ENCODE measurements around the gene LPCAT2.

LPCAT2 gene

GRCh38 chr16:55467898-55468297, 41.0 kb upstream of the LPCAT2 start:
- peak in 1 of 2 donors; percentile 57 for DNase-seq
- Histone ChIP-seq H3K27ac (no peak overlapping the region), H3K4me1 (peaks cover 0 to 21% (median 11%) of the 10 kb centered on the region in 4 donors), H3K4me3 (no peak overlapping the region), H3K9me3 (no peaks in the 10 kb centered on the region), H3K36me3 (no peaks in the 10 kb centered on the region), H3K27me3 (no peaks in the 10 kb centered on the region)
- intact Hi-C loops (cut with DNase I; ENCODE audit: low total_unique reads): loop anchor here (5.0 kb wide), 1 partner anchor 374 kb away; no protein-coding TSS in a partner anchor
- TF ChIP-seq CTCF (IDR thresholded peaks at IDR 0.05): no peak

- Histone ChIP-seq H3K9me3 (no peaks in the 10 kb centered on the region), H3K27ac (no peak overlapping the region), H3K27me3 (no peaks in the 10 kb centered on the region), H3K4me1 (peaks cover 0 to 21% (median 11%) of the 10 kb centered on the region in 4 donors), H3K36me3 (no peaks in the 10 kb centered on the region), H3K4me3 (no peak overlapping the region)
- peak in 1 of 2 donors; percentile 47 for DNase-seq
- intact Hi-C loops (cut with DNase I; ENCODE audit: low total_unique reads): loop anchor here (5.0 kb wide), 1 partner anchor 374 kb away; no protein-coding TSS in a partner anchor
- TF ChIP-seq CTCF (IDR thresholded peaks at IDR 0.05): no peak
Measured at GRCh38 chr16:55468352-55468990, 40.4 kb upstream of the LPCAT2 start.

GRCh38 chr16:55469821-55470532, 38.9 kb upstream of the LPCAT2 start:
- Histone ChIP-seq H3K4me3 (no peak overlapping the region), H3K27ac (peak overlapping the region; percentile 27 to 62), H3K36me3 (no peaks in the 10 kb centered on the region), H3K4me1 (peaks cover 0 to 21% (median 11%) of the 10 kb centered on the region in 4 donors), H3K27me3 (no peaks in the 10 kb centered on the region), H3K9me3 (no peaks in the 10 kb centered on the region)
- TF ChIP-seq CTCF (IDR thresholded peaks at IDR 0.05): no peak
- DNase-seq: peak in 1 of 2 donors; percentile 62
- intact Hi-C loops (cut with DNase I; ENCODE audit: low total_unique reads): loop anchor here (5.0 kb wide), 1 partner anchor 372 kb away; no protein-coding TSS in a partner anchor

GRCh38 chr16:55470533-55471371, 38.1 kb upstream of the LPCAT2 start:
- H3K27me3 ChIP-seq: no peaks in the 10 kb centered on the region
- no peaks in the 10 kb centered on the region for H3K9me3 ChIP-seq
- peaks cover 0 to 27% (median 11%) of the 10 kb centered on the region in 4 donors for H3K4me1 ChIP-seq
- peak in 1 of 2 donors; percentile 76 for DNase-seq
- H3K36me3 ChIP-seq: no peaks in the 10 kb centered on the region
- intact Hi-C loops (cut with DNase I; ENCODE audit: low total_unique reads): no loop called here
- peak overlapping the region; percentile 27 to 62 for H3K27ac ChIP-seq
- no peak overlapping the region for H3K4me3 ChIP-seq
- TF ChIP-seq CTCF (IDR thresholded peaks at IDR 0.05): no peak

GRCh38 chr16:55471448-55472097, 37.3 kb upstream of the LPCAT2 start:
- Histone ChIP-seq H3K36me3 (no peaks in the 10 kb centered on the region), H3K27ac (peak overlapping the region; percentile 27 to 62), H3K4me1 (peaks cover 0 to 35% (median 14%) of the 10 kb centered on the region in 4 donors), H3K9me3 (no peaks in the 10 kb centered on the region), H3K4me3 (no peak overlapping the region), H3K27me3 (no peaks in the 10 kb centered on the region)
- intact Hi-C loops (cut with DNase I; ENCODE audit: low total_unique reads): no loop called here
- TF ChIP-seq CTCF (IDR thresholded peaks at IDR 0.05): no peak
- DNase-seq: peak in 1 of 2 donors; percentile 38

Measured in tibial artery (tissue), 4 donors.